Measurements from ENCODE around the gene TRAF1. TPM values are rescaled to one million over a fixed set of nuclear protein-coding genes. Genes with fewer than 3 reads are reported as not detected.

The TRAF1 gene
- total and polyA plus RNA-seq, 3 donors from 2014 or later, result 3.9 to 8.6 (median 6.5) TPM

- Histone ChIP-seq H3K4me3 (no peak overlapping the region), H3K36me3 (ENCODE audit: low read depth, missing control alignments) (no peaks in the 10 kb centered on the region), H3K27ac (no peak overlapping the region), H3K27me3 (no peaks in the 10 kb centered on the region), H3K4me1 (peaks cover 9% of the 10 kb centered on the region), H3K9me3 (no peaks in the 10 kb centered on the region)
- no peak for DNase-seq
- WGBS, 2 donors, result 83 to 97% methylated on average over 3 of the region's 3 CpGs
- TF ChIP-seq CTCF (IDR thresholded peaks at IDR 0.05), result no peak
- TF ChIP-seq POLR2A (IDR thresholded peaks at IDR 0.05), result no peak
- intact Hi-C loops (cut with DNase I; ENCODE audit: low total_unique reads), result no loop called here
These were observed 30.3 kb upstream of the TRAF1 start for GRCh38 chr9:120956862-120957261.

GRCh38 chr9:120951960-120952618 is 25.5 kb upstream of the TRAF1 start:
- 72 to 79% methylated on average over 9 of the region's 9 CpGs for WGBS, 2 donors
- Histone ChIP-seq H3K4me1 (peaks cover 10% of the 10 kb centered on the region), H3K36me3 (ENCODE audit: low read depth, missing control alignments) (no peaks in the 10 kb centered on the region), H3K4me3 (no peak overlapping the region), H3K27me3 (no peaks in the 10 kb centered on the region), H3K9me3 (no peaks in the 10 kb centered on the region), H3K27ac (peak overlapping the region in 1 of 2 donors; percentile 74)
- intact Hi-C loops (cut with DNase I; ENCODE audit: low total_unique reads), result no loop called here
- no peak for DNase-seq
- TF ChIP-seq CTCF (IDR thresholded peaks at IDR 0.05), result no peak
- no peak for TF ChIP-seq POLR2A (IDR thresholded peaks at IDR 0.05)

GRCh38 chr9:120950421-120951388 is 24.1 kb upstream of the TRAF1 start:
- WGBS, 2 donors, result 69 to 73% methylated on average over 8 of the region's 8 CpGs
- no peaks in the 10 kb centered on the region for H3K27me3 ChIP-seq
- TF ChIP-seq CTCF (IDR thresholded peaks at IDR 0.05), result no peak
- TF ChIP-seq POLR2A (IDR thresholded peaks at IDR 0.05), result no peak

GRCh38 chr9:120949290-120949689 is 22.7 kb upstream of the TRAF1 start:
- no peaks in the 10 kb centered on the region for H3K36me3 ChIP-seq (ENCODE audit: low read depth, missing control alignments)
- H3K27ac ChIP-seq, result no peak overlapping the region
- no peaks in the 10 kb centered on the region for H3K9me3 ChIP-seq
- 82 to 92% methylated on average over 2 of the region's 2 CpGs for WGBS, 2 donors
- TF ChIP-seq CTCF (IDR thresholded peaks at IDR 0.05) (no peak), POLR2A (IDR thresholded peaks at IDR 0.05) (no peak)
- no peaks in the 10 kb centered on the region for H3K27me3 ChIP-seq
- intact Hi-C loops (cut with DNase I; ENCODE audit: low total_unique reads), result no loop called here
- DNase-seq, result no peak
- H3K4me3 ChIP-seq, result no peak overlapping the region
- H3K4me1 ChIP-seq, result peaks cover 10% of the 10 kb centered on the region

More at GRCh38 chr9:120950421-120951388, 24.1 kb upstream of the TRAF1 start:
- intact Hi-C loops (cut with DNase I; ENCODE audit: low total_unique reads), result no loop called here
- Histone ChIP-seq H3K4me1 (peaks cover 10% of the 10 kb centered on the region), H3K27ac (no peak overlapping the region), H3K36me3 (ENCODE audit: low read depth, missing control alignments) (no peaks in the 10 kb centered on the region), H3K9me3 (no peaks in the 10 kb centered on the region), H3K4me3 (no peak overlapping the region)
- DNase-seq, result no peak

Data from testis (tissue), 3 donors.